IMR-90 (cell line): ENCODE results near the gene EPN2. TPM values are rescaled to one million over a fixed set of nuclear protein-coding genes. Genes with fewer than 3 reads are reported as not detected.

Experiments used
- ATAC-seq: fragments of 200-7000 bp; cut with Tn5 transposase; 2 replicates; pipeline ENCODE4 v1.9.1; 2020; ENCODE audit warnings: low read depth, mild to moderate bottlenecking, moderate library complexity
- BruUV-seq: library from RNA; stranded (reverse); fragments of 400-500 nt; replicated peaks from 2 replicates; lab custom pipeline; 2021; lab: Mats Ljungman, UMichigan
- CTCF ChIA-PET: fragments of 300-600 bp; formaldehyde crosslinking; extraction: SDS; loops from one replicate; lab custom pipeline; 2021; ENCODE audit warnings: antibody characterized with exemption; lab: Yijun Ruan, JAX
- POLR2A ChIA-PET: fragments of 300-600 bp; sonication (Branson Sonifier 250); formaldehyde crosslinking; loops from one replicate; lab custom pipeline; 2022; ENCODE audit warnings: antibody characterized with exemption; ENCODE audit not compliant: unreplicated experiment; lab: Charles Lee
- DNase-seq: peaks from one replicate; pipeline ENCODE4 v3.0.0; 2013
- H2AFZ ChIP-seq: replicated peaks from 2 replicates; pipeline ENCODE3; 2013; ENCODE audit warnings: low read length, mild to moderate bottlenecking; ENCODE audit not compliant: poor library complexity
- H2AK5ac ChIP-seq: 2 replicates; pipeline ENCODE4 v1.6.1; 2013; ENCODE audit warnings: low read depth, low read length, inconsistent platforms
- H2AK9ac ChIP-seq: replicated peaks from 2 replicates; pipeline ENCODE3; 2013; ENCODE audit warnings: mild to moderate bottlenecking, low read depth, low read length, moderate library complexity; ENCODE audit not compliant: poor library complexity
- H2BK120ac ChIP-seq: 2 replicates; pipeline ENCODE4 v1.6.1; 2013; ENCODE audit warnings: low read depth, low read length, inconsistent platforms
- H2BK15ac ChIP-seq: 3 replicates; pipeline ENCODE4 v1.6.1; 2013; ENCODE audit warnings: low read depth, low read length, inconsistent platforms
- H2BK20ac ChIP-seq: 2 replicates; pipeline ENCODE4 v1.6.1; 2013; ENCODE audit warnings: low read depth, mild to moderate bottlenecking, inconsistent platforms, low read length, moderate library complexity
- H2BK5ac ChIP-seq: 2 replicates; pipeline ENCODE4 v1.6.1; 2013; ENCODE audit warnings: mild to moderate bottlenecking, low read depth, low read length, inconsistent platforms; ENCODE audit not compliant: poor library complexity, severe bottlenecking
- H3K14ac ChIP-seq: replicated peaks from 2 replicates; pipeline ENCODE4 v1.6.1; 2013; ENCODE audit warnings: low read depth, low read length, inconsistent platforms
- H3K18ac ChIP-seq: 2 replicates; pipeline ENCODE4 v1.6.1; 2013; ENCODE audit warnings: low read depth, low read length, control low read depth
- H3K23ac ChIP-seq: 2 replicates; pipeline ENCODE4 v1.6.1; 2013; ENCODE audit warnings: low read depth, low read length, inconsistent platforms
- H3K27ac ChIP-seq: 2 replicates; pipeline ENCODE4 v1.5.1; 2013; ENCODE audit warnings: mild to moderate bottlenecking, control low read depth, low read length; ENCODE audit not compliant: insufficient read depth
- H3K27me3 ChIP-seq: 2 replicates; pipeline ENCODE4 v1.6.1; 2013; ENCODE audit warnings: low read length; ENCODE audit not compliant: control insufficient read depth, insufficient read depth
- H3K36me3 ChIP-seq: 2 replicates; pipeline ENCODE4 v1.6.1; 2013; ENCODE audit warnings: low read length, mixed read lengths; ENCODE audit not compliant: control insufficient read depth, insufficient read depth
- H3K4ac ChIP-seq: 2 replicates; pipeline ENCODE4 v1.6.1; 2013; ENCODE audit warnings: low read depth, low read length, inconsistent platforms
- H3K4me1 ChIP-seq: 2 replicates; pipeline ENCODE4 v1.6.1; 2013; ENCODE audit warnings: low read length, mixed read lengths; ENCODE audit not compliant: control insufficient read depth, insufficient read depth
- H3K4me2 ChIP-seq: 2 replicates; pipeline ENCODE4 v1.6.1; 2013; ENCODE audit warnings: low read depth, mild to moderate bottlenecking, control low read depth, low read length, moderate library complexity
- H3K4me3 ChIP-seq: 2 replicates; pipeline ENCODE4 v1.5.1; 2013; ENCODE audit warnings: low read depth, mild to moderate bottlenecking, control low read depth, low read length, moderate library complexity; ENCODE audit not compliant: insufficient read depth
- H3K56ac ChIP-seq: 2 replicates; pipeline ENCODE4 v1.6.1; 2013; ENCODE audit warnings: low read length, inconsistent platforms; ENCODE audit not compliant: insufficient read depth; ENCODE audit errors: extremely low read depth
- H3K79me1 ChIP-seq, 2 experiments: 2 replicates each; pipeline ENCODE4 v1.6.1; 2013; ENCODE audit warnings: low read length in 2 of 2, inconsistent platforms in 1 of 2, low read depth in 1 of 2
- H3K9ac ChIP-seq: 2 replicates; pipeline ENCODE4 v1.6.1; 2013; ENCODE audit warnings: low read depth, low read length, control low read depth
- H3K9me1 ChIP-seq: 2 replicates; pipeline ENCODE4 v1.6.1; 2013; ENCODE audit warnings: low read length, inconsistent platforms; ENCODE audit not compliant: insufficient read depth
- H3K9me3 ChIP-seq: 2 replicates; pipeline ENCODE4 v1.6.1; 2013; ENCODE audit warnings: low read length; ENCODE audit not compliant: control insufficient read depth, insufficient read depth
- H4K20me1 ChIP-seq: 2 replicates; pipeline ENCODE4 v1.6.1; 2013; ENCODE audit warnings: low read length, inconsistent platforms; ENCODE audit not compliant: insufficient read depth
- H4K5ac ChIP-seq: 2 replicates; pipeline ENCODE4 v1.6.1; 2013; ENCODE audit warnings: mild to moderate bottlenecking, low read depth, low read length, control low read depth
- H4K8ac ChIP-seq, 2 experiments: 2 replicates each; pipeline ENCODE4 v1.6.1; 2013; ENCODE audit warnings: low read depth in 2 of 2, low read length in 2 of 2, control low read depth in 1 of 2, inconsistent platforms in 1 of 2
- H4K91ac ChIP-seq: 2 replicates; pipeline ENCODE4 v1.6.1; 2013; ENCODE audit warnings: low read depth, low read length, inconsistent platforms; ENCODE audit not compliant: insufficient read depth
- BHLHE40 ChIP-seq: fragments of 150-350 bp; IDR thresholded peaks from 2 replicates; pipeline ENCODE4 v1.6.1; 2016; ENCODE audit warnings: mild to moderate bottlenecking, low read depth, low read length
- CEBPB ChIP-seq: IDR thresholded peaks from 2 replicates; pipeline ENCODE4 v1.6.1; 2012; ENCODE audit warnings: low read depth, low read length, improper control_type of control experiment
- CHD1 ChIP-seq: IDR thresholded peaks from 2 replicates; pipeline ENCODE4 v1.6.1; 2012; ENCODE audit warnings: low read depth, low read length, improper control_type of control experiment
- CTCF ChIP-seq: conservative IDR thresholded peaks from 2 replicates; pipeline ENCODE4 v1.5.1; 2012; ENCODE audit warnings: mild to moderate bottlenecking, low read depth, low read length, improper control_type of control experiment
- ELK1 ChIP-seq: fragments of 150-350 bp; IDR thresholded peaks from 2 replicates; pipeline ENCODE4 v1.6.1; 2016; ENCODE audit warnings: low read depth, mild to moderate bottlenecking, low read length, moderate library complexity, borderline replicate concordance
- FOS ChIP-seq: fragments of 150-350 bp; IDR thresholded peaks from 2 replicates; pipeline ENCODE4 v1.6.1; 2016; ENCODE audit warnings: low read depth, low read length
- MAFK ChIP-seq: IDR thresholded peaks from 2 replicates; pipeline ENCODE4 v1.6.1; 2012; ENCODE audit warnings: low read depth, low read length, improper control_type of control experiment
- MAZ ChIP-seq: IDR thresholded peaks from 2 replicates; pipeline ENCODE4 v1.6.1; 2012; ENCODE audit warnings: low read depth, mild to moderate bottlenecking, low read length, improper control_type of control experiment, moderate library complexity, borderline replicate concordance
- MXI1 ChIP-seq: IDR thresholded peaks from 2 replicates; pipeline ENCODE4 v1.6.1; 2012; ENCODE audit warnings: low read depth, mild to moderate bottlenecking, low read length, moderate library complexity, borderline replicate concordance
- NFE2L2 ChIP-seq: fragments of 150-350 bp; IDR thresholded peaks from 2 replicates; pipeline ENCODE4 v1.6.1; 2016; ENCODE audit warnings: low read depth, mild to moderate bottlenecking, low read length
- POLR2A ChIP-seq: IDR thresholded peaks from 2 replicates; pipeline ENCODE4 v1.6.1; 2012; ENCODE audit warnings: mild to moderate bottlenecking, low read depth, low read length
- RAD21 ChIP-seq: IDR thresholded peaks from 2 replicates; pipeline ENCODE4 v1.6.1; 2012; ENCODE audit warnings: low read length, improper control_type of control experiment
- RCOR1 ChIP-seq: IDR thresholded peaks from 2 replicates; pipeline ENCODE4 v1.6.1; 2012; ENCODE audit warnings: mild to moderate bottlenecking, low read length, improper control_type of control experiment; ENCODE audit not compliant: insufficient replicate concordance
- RFX5 ChIP-seq: IDR thresholded peaks from 2 replicates; pipeline ENCODE4 v1.8.0; 2012; ENCODE audit warnings: low read depth, mild to moderate bottlenecking, low read length, moderate library complexity
- SMC3 ChIP-seq: fragments of 150-350 bp; IDR thresholded peaks from 2 replicates; pipeline ENCODE4 v1.6.1; 2016; ENCODE audit warnings: low read depth, mild to moderate bottlenecking, antibody characterized with exemption, low read length, moderate library complexity
- USF2 ChIP-seq: fragments of 150-350 bp; IDR thresholded peaks from 2 replicates; pipeline ENCODE4 v1.6.1; 2017; ENCODE audit warnings: mild to moderate bottlenecking, antibody characterized with exemption, low read length, low read depth
- WGBS, 2 experiments: methylation state at CpG; one replicate each; pipeline versions ENCODE4 v1.1.5 to v1.1.7; 2013; ENCODE audit warnings: missing lambda C conversion rate in 2 of 2; ENCODE audit not compliant: insufficient read length in 1 of 2; ENCODE audit errors: extremely low coverage in 2 of 2; 5-methylcytosine and 5-hydroxymethylcytosine counted together
- dilution Hi-C: fragments of 300-500 bp; cut with HindIII; formaldehyde crosslinking; loops from one replicate; pipeline ENCODE4 v1.14.3; 2018; ENCODE audit warnings: low sequenced_read_pairs; ENCODE audit not compliant: unreplicated experiment
- in situ Hi-C: fragments of 300-500 bp; cut with MboI; formaldehyde crosslinking; loops from 3 replicates; pipeline ENCODE4 v1.14.3; 2019; ENCODE audit warnings: low sequenced_read_pairs, inconsistent platforms, mixed read lengths
- intact Hi-C: fragments of 100-400 bp; cut with micrococcal nuclease; formaldehyde crosslinking; loops from 2 replicates; pipeline ENCODE4 v1.10.0; 2022
- polyA plus RNA-seq, 3 experiments: library from polyadenylated mRNA; depleted of rRNA; stranded (reverse); fragments of >200 nt; gene quantifications; 2 replicates each; pipeline ENCODE4 v1.2.3, GENCODE V29; 2012; ENCODE audit warnings: low replicate concordance in 1 of 3
- total RNA-seq: library from RNA; depleted of rRNA; stranded (reverse); fragments of >200 nt; gene quantifications from 2 replicates; pipeline ENCODE4 v1.2.3, GENCODE V29; 2012

Gene EPN2
- total and polyA plus RNA-seq, 2 of the 4 experiments (the other 2 are of a cell fraction) = 14.9 to 25.3 TPM

GRCh38 chr17:19333736-19334290 lies 96.6 kb downstream of the EPN2 start:
- CTCF ChIA-PET = no interaction called here
- intact Hi-C loops = no loop called here

More at GRCh38 chr17:19333736-19334290, 96.6 kb downstream of the EPN2 start:
- H3K27ac ChIP-seq = no peak overlapping the region
- H2BK20ac ChIP-seq = no peak overlapping the region
- WGBS, 2 experiments = 98% methylated on average over 6 of the region's 12 CpGs; no CpG with 5 or more reads in 1 of the 2 experiments
- no peak overlapping the region for H2BK120ac ChIP-seq
- no peak for TF ChIP-seq RCOR1
- no peak for TF ChIP-seq RAD21
- no peak for TF ChIP-seq MAZ
- TF ChIP-seq SMC3 = no peak
- TF ChIP-seq ELK1 = no peak
- TF ChIP-seq FOS = no peak
- no peak for TF ChIP-seq USF2
- TF ChIP-seq CHD1 = no peak
- no peak for TF ChIP-seq MXI1
- no peak for TF ChIP-seq MAFK
- TF ChIP-seq RFX5 = no peak
- TF ChIP-seq POLR2A = no peak
- TF ChIP-seq CTCF = no peak
- TF ChIP-seq CEBPB = no peak
- no peak for TF ChIP-seq BHLHE40
- TF ChIP-seq NFE2L2 = no peak
- peaks cover 0 to 32% of the 10 kb centered on the region in 2 experiments; a peak in 2 of 4 replicates for H3K79me1 ChIP-seq
- no peak overlapping the region for H4K5ac ChIP-seq
- dilution Hi-C loops (no loop called here), in situ Hi-C loops (no loop called here)
- H3K9ac ChIP-seq = no peak overlapping the region
- no peak overlapping the region for H3K56ac ChIP-seq
- no peak overlapping the region for H2BK5ac ChIP-seq
- BruUV-seq = no TSS peak
- DNase-seq = no peak
- no peak overlapping the region for H4K8ac ChIP-seq
- H3K9me3 ChIP-seq = no peaks in the 10 kb centered on the region
- H3K18ac ChIP-seq = no peak overlapping the region
- no peak overlapping the region for H2AFZ ChIP-seq
- no peak for ATAC-seq
- no peak overlapping the region for H3K23ac ChIP-seq
- H3K4me2 ChIP-seq = no peak overlapping the region
- H4K20me1 ChIP-seq = peaks cover 4% of the 10 kb centered on the region; the same call in 1 of the 2 replicates
- H2AK9ac ChIP-seq = peak overlapping the region; percentile 29
- no peak overlapping the region for H4K91ac ChIP-seq
- peak overlapping the region; percentile 20; the same call in 1 of the 2 replicates for H2AK5ac ChIP-seq
- POLR2A ChIA-PET = no interaction called here
- no peaks in the 10 kb centered on the region for H3K27me3 ChIP-seq
- peaks cover 37% of the 10 kb centered on the region for H3K9me1 ChIP-seq
- H3K4me3 ChIP-seq = no peak overlapping the region
- peaks cover 27% of the 10 kb centered on the region for H3K4me1 ChIP-seq
- H2BK15ac ChIP-seq = 0 out of 3 replicates have a peak overlapping the region, but pooled peaks have one; percentile 40
- H3K14ac ChIP-seq = no peak overlapping the region
- H3K36me3 ChIP-seq = peaks cover 18% of the 10 kb centered on the region; the same call in 1 of the 2 replicates
- H3K4ac ChIP-seq = no peak overlapping the region
